ENCODE data around the gene FAM83G. TPM values are rescaled to one million over a fixed set of nuclear protein-coding genes. Genes with fewer than 3 reads are reported as not detected.

Gene FAM83G
- total RNA-seq, 4 donors from 2014 or later, result 11.9 to 21.3 (median 13.9) TPM

- Histone ChIP-seq H3K4me3 (replicated peaks in 1 of 3) (no peak overlapping the region), H3K9me3 (no peaks in the 10 kb centered on the region), H3K27ac (no peak overlapping the region), H3K4me1 (peaks cover 0 to 4% of the 10 kb centered on the region in 2 donors), H3K36me3 (no peaks in the 10 kb centered on the region), H3K27me3 (no peaks in the 10 kb centered on the region)
- WGBS, 2 donors, result 79 to 86% methylated on average over 22 of the region's 22 CpGs
- intact Hi-C loops (cut with DNase I), result loop anchor here (10.0 kb wide), 1 partner anchor 60 kb away; no protein-coding TSS in a partner anchor
- no peak for DNase-seq
- TF ChIP-seq CTCF (IDR thresholded peaks at IDR 0.05), result no peak
- no peak for TF ChIP-seq POLR2A (IDR thresholded peaks at IDR 0.05)
Measured at GRCh38 chr17:19024101-19025078, 19.8 kb upstream of the FAM83G start.

GRCh38 chr17:19023209-19023999 lies 18.8 kb upstream of the FAM83G start:
- intact Hi-C loops (cut with DNase I), result loop anchor here (10.0 kb wide), 1 partner anchor 59 kb away; no protein-coding TSS in a partner anchor
- WGBS, 2 donors, result 83 to 90% methylated on average over 3 to 8 of the region's 9 CpGs
- no peaks in the 10 kb centered on the region for H3K9me3 ChIP-seq
- H3K4me1 ChIP-seq, result peaks cover 0 to 4% of the 10 kb centered on the region in 2 donors
- H3K36me3 ChIP-seq, result no peaks in the 10 kb centered on the region
- TF ChIP-seq POLR2A (IDR thresholded peaks at IDR 0.05) (no peak), CTCF (IDR thresholded peaks at IDR 0.05) (no peak)
- H3K27ac ChIP-seq, result no peak overlapping the region
- no peak for DNase-seq
- H3K27me3 ChIP-seq, result no peaks in the 10 kb centered on the region
- no peak overlapping the region for H3K4me3 ChIP-seq (replicated peaks in 1 of 3)

- TF ChIP-seq POLR2A (IDR thresholded peaks at IDR 0.05), result no peak
- no peak for TF ChIP-seq CTCF (IDR thresholded peaks at IDR 0.05)
- H3K4me3 ChIP-seq (replicated peaks in 1 of 3), result no peak overlapping the region
- DNase-seq, result no peak
- H3K36me3 ChIP-seq, result no peaks in the 10 kb centered on the region
- H3K27ac ChIP-seq, result no peak overlapping the region
- H3K27me3 ChIP-seq, result no peaks in the 10 kb centered on the region
- WGBS, 2 donors, result 84 to 100% methylated on average over 1 to 5 of the region's 6 CpGs
- no peaks in the 10 kb centered on the region for H3K9me3 ChIP-seq
- intact Hi-C loops (cut with DNase I), result loop anchor here (10.0 kb wide), 1 partner anchor 58 kb away; no protein-coding TSS in a partner anchor
- peaks cover 0 to 4% of the 10 kb centered on the region in 2 donors for H3K4me1 ChIP-seq
Measured at GRCh38 chr17:19022747-19023146, 18.2 kb upstream of the FAM83G start.

- Histone ChIP-seq H3K9me3 (no peaks in the 10 kb centered on the region), H3K4me3 (replicated peaks in 1 of 3) (no peak overlapping the region), H3K36me3 (no peaks in the 10 kb centered on the region), H3K27ac (no peak overlapping the region), H3K27me3 (no peaks in the 10 kb centered on the region), H3K4me1 (peaks cover 0 to 4% of the 10 kb centered on the region in 2 donors)
- no peak for TF ChIP-seq CTCF (IDR thresholded peaks at IDR 0.05)
- no peak for TF ChIP-seq POLR2A (IDR thresholded peaks at IDR 0.05)
- no peak for DNase-seq
- intact Hi-C loops (cut with DNase I), result loop anchor here (10.0 kb wide), 1 partner anchor 57 kb away; no protein-coding TSS in a partner anchor
- 94 to 100% methylated on average over 1 to 5 of the region's 5 CpGs for WGBS, 2 donors
Measured at GRCh38 chr17:19022128-19022527, 17.6 kb upstream of the FAM83G start.
